ENCODE results near the gene PCDH15.

The PCDH15 gene

DNA sequence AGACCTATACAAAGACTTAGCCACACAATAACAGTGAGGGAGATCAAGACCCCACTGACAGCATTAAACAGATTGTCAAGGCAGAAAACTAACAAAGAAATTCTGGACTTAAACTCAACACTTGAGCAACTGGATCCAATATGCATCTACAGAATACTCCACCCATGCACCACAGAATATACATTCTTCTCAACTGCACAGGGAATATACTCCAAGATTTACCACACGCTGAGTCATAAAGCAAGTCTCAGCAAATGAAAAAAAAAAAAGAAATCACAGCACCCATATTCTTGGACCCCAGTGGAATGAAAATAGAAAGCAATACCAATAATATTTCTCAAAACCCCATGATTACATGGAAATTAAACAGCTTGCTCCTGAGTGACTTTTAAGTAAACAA lies 680.2 kb downstream of the PCDH15 start:
- DNase-seq = no peak

DNA sequence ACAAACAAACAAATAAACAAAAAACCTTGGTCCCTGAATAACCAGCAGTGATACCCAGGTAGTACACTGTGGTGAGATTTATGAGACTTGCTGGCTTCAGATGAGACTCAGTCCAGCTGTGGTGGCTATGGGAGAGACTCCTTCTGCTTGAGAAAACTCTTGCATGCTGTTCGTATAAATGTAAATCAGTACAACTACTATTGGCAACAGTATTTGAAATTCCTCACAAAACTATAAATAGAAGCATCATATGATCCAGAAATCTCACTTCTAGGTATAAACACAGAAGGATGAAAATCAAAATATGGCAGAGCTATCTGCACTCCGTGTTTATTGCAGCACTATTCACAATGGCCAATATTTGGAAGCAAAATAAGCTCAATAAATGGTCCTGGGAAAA lies 692.1 kb downstream of the PCDH15 start:
- DNase-seq = no peak

DNA sequence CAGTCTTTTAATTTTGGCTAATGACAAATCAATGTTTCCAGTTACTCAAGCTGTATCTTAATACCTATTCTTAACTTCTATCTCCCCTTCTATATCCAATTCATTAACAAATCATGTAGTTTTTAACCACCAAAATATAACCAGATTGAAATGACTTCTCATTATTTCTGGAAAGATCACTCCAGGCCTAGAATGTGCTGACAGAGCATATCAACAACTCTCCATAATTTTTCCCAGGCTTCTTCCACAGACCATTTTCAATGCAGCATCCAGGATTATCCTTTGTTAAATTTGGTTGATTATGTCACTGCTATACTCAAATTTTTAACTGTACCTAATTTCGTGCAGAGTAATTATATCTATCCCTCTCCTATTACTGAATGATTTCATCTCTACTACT lies 704.1 kb downstream of the PCDH15 start:
- DNase-seq = no peak

DNA sequence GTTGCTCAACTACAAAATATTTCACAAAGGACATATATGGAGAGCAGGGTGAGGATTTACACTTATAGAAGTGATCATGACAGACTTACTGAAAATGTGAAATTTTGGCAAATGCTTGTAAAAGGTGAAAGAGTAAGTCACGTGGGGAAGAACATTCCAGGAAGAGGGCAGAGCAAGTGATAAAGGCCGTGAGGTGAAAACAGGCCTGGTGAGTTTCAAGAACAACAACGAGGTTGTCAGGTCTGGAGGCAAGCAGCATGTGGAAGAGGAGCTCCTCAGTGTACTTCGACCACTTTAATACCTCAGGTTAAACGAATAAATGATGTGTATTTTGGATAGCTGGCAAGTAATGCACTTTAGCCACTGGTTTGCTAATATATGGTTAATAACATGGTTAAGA lies 706.7 kb downstream of the PCDH15 start:
- no peak for DNase-seq

DNA sequence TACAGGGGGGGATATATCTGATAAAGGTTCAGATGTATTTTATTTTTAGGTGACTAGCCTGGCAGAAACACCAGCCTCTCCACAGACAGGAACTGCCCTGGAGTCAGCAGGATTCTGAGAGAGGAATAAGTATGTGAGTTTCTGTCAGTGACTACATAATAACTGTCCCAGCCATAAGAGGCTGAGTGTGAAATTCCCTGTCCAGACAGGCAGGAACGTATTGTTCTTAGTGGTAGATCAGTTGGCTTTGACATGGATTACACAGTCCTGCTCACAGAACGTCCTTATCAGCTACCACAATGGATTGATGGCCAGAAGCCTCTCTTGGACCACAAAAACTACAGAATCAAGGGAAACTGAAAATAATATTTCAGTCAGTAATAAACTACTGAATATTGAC lies 709.8 kb downstream of the PCDH15 start:
- DNase-seq = no peak

DNA sequence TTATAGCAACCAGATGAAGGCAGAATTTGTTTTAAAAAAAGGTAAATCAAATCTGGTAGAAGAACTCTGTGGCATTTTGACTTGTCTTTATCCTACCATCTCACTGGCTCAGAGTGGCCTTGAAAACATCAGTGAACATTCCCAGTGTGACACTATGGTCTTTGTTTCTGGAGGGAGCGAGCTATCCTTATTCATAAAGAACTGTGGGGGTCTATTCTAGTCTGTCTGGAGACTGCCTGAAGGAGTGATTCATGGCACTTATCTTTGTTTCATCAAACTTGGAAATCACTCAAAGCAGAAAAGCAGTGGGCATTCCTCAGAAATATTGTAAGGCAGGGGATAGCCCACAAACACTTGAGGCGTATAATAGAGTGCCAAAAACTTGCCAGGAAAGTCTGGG lies 719.1 kb downstream of the PCDH15 start:
- no peak for DNase-seq

DNA sequence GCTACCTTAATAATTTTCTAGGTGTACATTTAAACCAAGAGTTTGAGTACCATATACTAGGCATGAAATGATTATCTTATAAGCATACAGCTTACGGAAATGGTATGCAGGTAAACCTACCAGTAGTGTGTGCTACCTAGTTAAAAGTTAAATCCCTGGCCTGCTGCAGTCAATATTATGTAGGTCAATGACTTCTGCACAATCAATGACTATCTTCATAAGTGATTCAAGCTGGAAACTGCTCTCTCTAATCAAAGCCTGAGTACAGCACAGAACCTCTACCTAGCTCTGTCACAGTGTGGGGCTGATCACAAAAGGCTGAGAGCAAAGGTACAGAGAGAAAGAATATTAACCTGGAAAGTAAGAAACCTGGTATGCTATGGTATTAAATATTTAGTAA lies 733.7 kb downstream of the PCDH15 start:
- DNase-seq = no peak

DNA sequence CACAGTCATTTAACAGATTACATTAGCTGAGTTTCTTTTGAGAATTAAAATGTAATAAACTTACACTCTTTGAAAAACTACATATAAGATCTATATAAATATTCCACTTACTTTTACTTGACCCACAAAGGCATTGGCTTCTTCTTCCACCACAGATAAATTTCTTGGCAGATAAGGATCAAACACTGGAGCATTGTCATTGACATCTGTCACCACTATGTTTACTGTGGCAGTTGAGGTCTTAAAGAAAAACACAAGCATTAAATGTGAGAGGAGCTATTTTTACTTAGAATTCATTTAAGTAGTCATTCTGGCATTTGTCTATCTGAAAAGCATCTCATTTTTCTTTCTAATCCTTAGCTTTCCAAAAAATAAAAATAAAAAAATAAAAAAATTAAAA lies 734.4 kb downstream of the PCDH15 start:
- no peak for DNase-seq

DNA sequence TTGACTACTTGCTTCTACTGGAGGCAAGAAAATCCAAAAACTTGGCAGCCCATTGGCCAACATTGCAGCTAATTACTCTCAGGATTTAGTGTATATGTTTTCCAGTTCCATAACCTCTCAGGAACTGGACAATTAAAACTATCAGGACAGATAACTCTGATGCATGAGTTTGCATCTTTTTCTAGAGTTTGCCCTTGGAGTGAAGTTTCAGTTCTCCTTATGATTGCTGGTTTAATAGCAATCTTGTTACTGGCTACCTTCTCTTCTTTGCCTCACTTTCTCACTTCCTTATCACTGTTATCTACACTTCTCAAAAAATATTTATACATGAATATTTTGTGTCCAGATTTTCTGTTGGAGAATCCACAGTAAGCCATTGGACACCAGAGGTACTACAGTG lies 735.9 kb downstream of the PCDH15 start:
- DNase-seq = no peak

DNA sequence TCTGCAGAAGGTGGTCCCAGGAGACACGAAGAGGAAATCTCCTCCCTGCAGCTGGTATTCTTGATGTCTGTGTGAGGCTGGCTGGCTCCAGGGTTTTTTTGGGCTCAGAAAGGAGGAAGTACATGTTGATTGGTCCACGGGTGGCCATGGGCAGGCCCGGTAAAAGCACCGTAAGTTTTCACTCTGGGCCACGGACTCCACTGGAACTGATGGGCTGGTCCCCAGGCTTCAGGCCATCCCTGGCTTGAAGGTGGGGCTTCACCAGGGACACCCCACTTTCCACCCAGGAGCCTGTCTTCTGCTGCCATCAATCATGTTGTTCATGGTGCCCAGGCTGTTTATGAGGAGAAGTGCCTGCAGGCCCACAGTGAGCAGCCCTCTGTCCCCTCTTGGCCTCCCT lies 736.8 kb downstream of the PCDH15 start:
- DNase-seq = no peak

DNA sequence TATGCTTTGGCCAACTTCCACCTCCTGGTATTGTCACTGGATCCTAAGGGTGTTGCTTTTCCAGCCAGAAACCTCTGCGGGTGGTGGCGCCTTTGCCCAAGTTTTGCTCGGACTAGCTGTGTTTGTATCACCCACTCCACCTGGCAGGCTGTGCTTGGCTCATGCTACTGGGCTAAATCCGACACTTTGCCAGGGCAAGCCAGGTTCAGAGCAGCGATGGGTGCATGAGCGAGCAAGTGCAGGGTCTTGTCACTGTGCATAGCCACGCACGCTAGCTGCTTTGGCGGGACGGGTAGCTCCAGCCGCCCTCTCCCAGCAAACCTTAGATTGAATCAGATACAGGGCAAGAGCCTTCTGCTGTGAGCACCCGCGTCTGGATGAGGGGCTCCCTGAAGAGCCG lies 737.5 kb downstream of the PCDH15 start:
- DNase-seq = no peak

DNA sequence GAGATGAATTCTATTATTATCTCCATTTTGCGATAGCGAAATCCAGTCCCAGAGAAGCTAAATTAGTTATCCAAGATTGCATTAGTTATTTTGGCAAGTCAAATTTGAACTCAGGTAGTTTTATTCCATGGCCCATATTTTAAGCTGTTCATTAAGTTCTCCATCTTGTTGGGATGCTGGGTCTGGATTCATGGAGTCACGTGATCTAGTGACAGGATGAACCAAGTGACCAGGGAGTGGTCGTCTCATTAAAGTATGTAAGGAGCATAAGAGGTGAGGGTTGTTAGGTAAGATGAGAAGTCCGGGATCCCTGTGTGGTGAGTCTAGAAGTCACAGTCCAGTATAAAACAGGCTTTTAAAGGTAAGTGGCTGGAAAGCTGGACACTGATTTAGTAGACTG lies 740.5 kb downstream of the PCDH15 start:
- DNase-seq = no peak

DNA sequence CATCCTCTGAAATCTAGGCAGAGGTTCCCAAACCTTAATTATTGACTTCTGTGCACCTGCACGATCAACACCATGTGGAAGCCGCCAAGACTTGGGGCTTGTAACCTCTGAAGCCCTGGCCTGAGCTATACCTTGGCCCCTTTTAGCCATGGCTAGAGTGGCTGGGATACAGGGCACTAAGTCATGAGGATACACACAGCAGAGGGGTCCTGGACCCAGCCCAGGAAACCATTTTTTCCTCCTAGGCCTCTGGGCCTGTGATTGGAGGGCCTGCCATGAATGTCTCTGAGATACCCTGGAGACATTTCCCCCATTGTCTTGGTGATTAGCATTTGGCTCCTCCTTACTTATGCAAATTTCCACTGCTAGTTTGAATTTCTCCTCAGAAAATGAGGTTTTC lies 743.7 kb downstream of the PCDH15 start:
- DNase-seq = no peak

DNA sequence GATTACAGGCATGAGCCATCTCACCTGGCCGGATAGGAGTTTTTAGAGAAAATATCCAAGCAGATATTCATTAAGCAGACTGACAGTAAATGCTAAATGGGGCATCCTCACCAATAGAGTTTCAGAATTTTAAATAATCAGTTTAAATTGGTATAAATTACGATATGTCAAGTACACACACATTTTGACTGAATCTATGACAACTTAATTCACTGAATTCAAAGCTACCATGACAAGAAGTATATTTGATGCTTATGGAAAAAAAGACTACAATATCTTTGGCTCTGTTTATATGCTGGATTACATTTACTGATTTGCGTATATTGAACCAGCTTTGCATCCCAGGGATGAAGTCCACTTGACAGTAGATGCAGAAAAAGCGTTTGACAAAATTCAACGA lies 774.7 kb downstream of the PCDH15 start:
- no peak for DNase-seq

DNA sequence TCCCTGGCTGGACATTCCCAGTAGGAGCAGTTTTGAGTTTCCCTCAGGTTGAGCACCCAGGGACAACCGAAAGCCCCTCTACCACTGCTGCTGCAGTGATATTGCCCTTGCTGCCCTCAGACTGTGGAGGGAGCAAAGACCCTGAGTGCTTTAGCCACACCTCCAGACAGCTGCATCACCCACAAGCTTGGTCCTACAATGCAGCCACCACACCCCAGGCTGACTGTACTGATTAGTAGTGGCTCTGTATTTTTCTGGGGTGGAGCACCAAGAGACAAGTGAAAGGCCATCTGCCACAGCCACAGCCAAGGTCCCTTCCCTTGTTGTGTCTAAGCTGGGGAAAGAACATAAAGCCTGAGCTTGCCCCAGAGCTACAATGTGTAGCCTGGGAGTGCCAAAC lies 789.9 kb downstream of the PCDH15 start:
- no peak for DNase-seq

DNA sequence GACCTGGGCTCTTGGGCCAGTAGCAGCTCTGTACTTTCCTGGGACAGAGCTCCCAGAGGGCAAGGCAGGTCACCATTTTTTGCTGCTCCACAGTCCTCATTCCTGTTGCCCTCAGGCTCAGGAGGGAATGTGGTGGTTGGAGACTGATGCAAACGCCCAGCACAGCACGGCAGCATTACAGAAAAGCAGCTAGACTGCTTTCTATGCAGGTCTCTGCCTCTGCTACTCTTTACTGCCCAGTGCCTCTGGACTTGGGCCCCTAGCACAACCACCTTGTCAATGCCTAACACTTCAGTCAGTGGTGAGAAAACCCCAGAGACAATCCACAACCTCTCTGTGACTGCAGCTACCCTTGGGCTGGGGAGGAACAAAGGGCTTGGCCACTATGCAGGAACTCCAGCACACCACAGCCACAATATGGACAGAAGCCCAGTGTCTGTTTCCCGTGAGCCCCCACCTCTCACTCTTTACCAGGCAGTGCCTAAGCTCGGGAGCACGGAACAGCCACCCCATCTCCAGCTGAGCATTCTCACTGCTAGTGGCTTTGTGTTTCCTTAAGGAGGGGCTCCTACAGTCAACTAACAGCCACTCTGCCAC lies 790.6 kb downstream of the PCDH15 start:
- no peak for DNase-seq

DNA sequence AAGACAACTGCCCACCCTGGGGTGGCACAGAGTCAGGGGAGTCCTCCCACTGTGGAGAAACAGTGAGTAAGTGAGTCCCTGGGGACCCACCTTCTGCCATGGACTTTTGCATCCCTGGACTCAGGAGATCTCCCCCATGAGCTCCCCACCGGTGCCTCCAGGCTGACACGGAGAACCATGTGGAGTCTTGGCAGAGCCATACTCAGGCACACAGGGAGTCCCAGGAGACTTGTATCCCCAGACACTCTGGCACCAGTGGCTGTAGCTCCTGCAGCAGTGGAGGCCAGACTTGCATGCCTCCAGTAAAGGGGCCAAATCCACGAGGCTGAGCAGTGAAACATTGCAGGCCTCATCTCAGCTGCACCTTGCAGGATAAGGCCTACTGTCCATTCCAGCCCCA lies 791.4 kb downstream of the PCDH15 start:
- DNase-seq = no peak

DNA sequence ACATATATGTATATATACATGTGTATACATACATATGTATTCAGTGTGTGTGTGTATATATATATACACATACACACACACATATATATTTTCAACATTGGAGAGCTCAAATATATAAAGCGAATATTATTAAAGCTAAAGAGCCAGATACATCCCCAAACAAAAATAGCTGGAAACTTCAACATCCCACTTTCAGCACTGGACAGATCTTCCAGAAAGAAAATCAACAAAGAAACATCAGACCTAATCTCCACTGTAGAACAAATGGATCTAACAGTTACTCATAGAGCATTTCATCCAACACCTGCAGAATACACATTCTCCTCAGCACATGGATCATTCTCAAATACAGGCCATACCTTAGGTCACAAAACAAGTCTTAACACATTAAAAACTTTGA lies 799.0 kb downstream of the PCDH15 start:
- no peak for DNase-seq

DNA sequence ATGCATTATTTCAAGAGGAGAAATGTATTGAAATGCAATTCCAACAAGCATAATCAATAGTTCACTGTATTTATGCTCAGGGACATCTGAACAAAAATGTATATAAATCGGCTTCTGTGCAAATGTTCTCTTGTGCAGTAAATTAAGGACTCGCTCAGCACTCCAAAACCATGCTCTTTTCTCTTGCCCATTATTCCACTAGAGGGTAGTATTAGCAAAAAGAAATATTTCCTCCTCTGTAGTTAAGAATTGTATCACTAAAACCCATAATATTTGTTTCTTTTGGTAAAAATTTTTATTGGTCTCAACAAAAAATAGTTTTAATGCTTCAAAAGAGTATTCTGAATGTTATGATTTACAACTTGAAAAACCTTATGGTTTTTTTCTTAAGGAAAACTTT lies 803.1 kb downstream of the PCDH15 start:
- DNase-seq = no peak

DNA sequence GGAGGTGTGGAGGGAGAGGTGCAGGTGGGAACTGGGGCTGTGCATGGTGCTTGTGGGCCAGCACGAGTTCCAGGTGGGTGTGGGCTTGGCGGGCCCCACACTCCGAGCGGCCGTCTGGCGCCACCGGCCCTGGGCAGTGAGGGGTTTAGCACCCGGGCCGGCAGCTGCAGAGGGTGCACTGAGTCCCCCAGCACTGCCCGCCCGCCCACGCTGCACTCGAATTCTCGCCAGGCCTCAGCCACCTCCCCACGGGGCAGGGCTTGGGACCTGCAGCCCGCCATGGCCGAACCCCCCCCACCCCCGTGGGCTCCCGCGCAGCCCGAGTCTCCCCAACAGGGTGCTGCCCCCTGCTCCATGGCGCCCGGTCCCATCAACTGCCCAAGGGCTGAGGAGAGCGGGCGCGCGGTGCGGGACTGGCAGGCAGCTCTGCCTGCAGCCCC lies 810.2 kb downstream of the PCDH15 start:
- DNase-seq = no peak

DNA sequence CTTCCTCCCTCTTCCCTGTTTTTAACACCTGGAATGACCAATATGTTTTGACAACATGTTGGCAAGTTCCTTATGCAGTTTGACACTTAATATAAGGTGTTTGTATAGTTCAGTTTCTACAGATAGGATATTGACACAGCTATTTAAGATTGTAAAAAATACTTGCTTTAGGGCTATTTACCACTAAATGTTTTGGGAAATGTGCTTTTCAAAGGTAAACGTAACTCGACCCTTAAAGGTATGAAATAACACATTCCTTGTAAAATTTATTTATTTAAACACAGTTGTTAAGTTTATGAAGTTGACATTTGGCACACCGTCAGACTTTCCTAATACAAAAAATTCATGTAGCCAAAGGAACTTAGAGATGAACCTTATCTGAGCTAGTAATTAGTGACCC lies 817.6 kb downstream of the PCDH15 start:
- DNase-seq = no peak

DNA sequence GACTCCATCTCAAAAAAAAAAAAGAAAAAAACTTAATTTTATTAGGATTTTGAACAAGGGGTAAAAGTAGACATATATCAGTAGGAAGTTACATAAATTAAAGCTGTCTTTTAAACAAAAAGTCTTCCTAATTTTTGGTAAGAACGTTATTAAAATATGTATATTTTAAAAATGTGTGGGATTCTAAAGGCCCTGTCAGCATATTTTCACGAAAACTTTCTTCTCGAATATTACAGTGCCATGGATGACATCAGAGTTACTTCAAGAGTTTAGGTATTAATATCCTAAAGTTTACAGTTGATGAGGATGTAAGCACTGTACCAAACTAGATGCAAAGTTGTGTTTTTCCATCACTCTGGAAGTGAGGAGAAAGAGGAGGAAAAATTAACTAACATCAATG lies 820.8 kb downstream of the PCDH15 start:
- no peak for DNase-seq

DNA sequence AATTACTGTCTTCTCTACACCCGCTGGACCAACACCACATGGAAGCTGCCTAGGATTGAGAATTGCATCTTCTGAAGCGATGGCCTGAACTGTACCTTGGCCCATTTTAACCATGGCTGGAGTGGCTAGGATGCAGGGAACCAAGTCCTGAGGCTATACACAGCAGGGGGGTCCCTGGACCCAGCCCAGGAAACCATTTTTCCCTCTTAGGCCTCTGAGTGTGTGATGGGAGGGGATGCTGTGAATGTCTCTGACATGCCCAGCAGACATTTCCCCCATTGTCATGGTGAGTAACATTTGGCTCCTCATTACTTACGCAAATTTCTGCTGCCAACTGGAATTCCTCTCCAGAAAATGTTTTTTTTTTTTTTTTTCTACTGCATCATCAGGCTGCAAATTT lies 822.7 kb downstream of the PCDH15 start:
- DNase-seq = no peak

DNA sequence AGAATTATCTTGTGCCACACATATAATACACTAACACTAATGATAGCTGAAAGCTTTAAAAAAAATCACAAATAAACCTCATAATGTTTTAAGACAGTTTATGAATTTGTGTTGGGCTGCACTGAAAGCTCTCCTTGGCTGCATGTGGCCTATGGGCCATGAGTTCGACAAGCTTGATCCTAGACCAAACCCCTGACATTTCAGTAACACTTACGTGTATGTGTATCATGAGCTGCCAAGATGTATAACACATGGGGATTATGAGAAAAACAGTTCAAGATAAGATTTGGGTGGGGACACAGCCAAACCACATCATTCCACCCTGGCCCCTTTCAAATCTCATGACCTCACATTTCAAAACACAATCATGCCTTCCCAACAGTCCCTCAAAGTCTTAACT lies 823.8 kb downstream of the PCDH15 start:
- no peak for DNase-seq

DNA sequence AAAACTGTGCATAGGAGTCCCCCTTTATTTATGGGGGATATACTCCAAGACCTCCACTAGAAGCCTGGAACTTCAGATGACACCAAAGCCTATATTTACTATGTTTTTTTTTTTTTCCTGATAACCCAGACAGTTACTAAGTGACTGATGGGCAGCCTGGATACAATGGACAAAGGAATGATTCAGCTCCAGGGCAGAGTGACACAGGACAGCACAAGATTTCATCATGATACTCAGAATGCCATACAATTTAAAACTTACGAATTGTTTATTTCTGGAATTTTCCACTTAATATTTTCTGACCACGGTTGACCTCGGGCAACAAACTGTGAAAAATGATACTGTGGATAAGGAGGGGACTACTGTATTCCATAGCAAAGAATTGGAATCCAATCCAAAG lies 843.6 kb downstream of the PCDH15 start:
- DNase-seq = no peak

DNA sequence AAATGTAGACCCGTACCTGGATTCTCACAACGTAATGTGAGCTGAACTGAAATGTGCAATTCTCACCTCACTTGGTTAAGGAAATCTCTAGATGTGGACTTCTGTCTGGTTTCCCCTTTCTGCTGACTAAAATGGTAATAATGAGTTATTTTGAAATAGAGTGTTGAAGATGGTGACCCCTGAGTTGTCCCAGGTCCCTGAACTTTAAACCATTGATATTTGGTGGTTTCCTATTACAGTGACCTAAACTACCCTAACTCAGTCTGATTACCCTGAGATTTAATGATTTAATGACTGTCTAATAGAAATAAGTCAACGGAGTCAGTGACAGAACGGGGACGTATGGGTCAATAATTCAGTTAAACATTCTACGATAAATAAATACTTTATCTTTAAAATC lies 845.9 kb downstream of the PCDH15 start:
- DNase-seq = no peak

Data from NCI-H2171 treated with DMSO at 0.1 percent for 48 hours (cell line).